A673 (cell line): Measurements from ENCODE around the gene FARP1. TPM values are rescaled to one million over a fixed set of nuclear protein-coding genes. Genes with fewer than 3 reads are reported as not detected.

Experiments used
- BruUV-seq: library from RNA; stranded (reverse); fragments of 400-500 nt; replicated peaks from 2 replicates; lab custom pipeline; 2021; lab: Mats Ljungman, UMichigan
- CTCF ChIA-PET: fragments of 300-600 bp; sonication (Branson Sonifier 250); formaldehyde crosslinking; loops from one replicate; lab custom pipeline; 2022; ENCODE audit warnings: antibody characterized with exemption; lab: Charles Lee
- POLR2A ChIA-PET: fragments of 300-600 bp; sonication (Branson Sonifier 250); formaldehyde crosslinking; loops from one replicate; lab custom pipeline; 2022; ENCODE audit warnings: antibody characterized with exemption; ENCODE audit not compliant: low non-redundant PET; lab: Charles Lee
- DNase-seq: peaks from one replicate; pipeline ENCODE4 v3.0.0-alpha.2; 2015; ENCODE audit warnings: low spot score
- H3K27ac ChIP-seq: fragments of 200-600 bp; sonication (generic); 2 replicates; pipeline ENCODE4 v1.5.1; 2016; ENCODE audit warnings: mixed run types, low read depth, mild to moderate bottlenecking, mixed read lengths, antibody characterized with exemption, low read length; ENCODE audit not compliant: poor library complexity, severe bottlenecking
- H3K27me3 ChIP-seq: fragments of 200-600 bp; sonication (generic); replicated peaks from 2 replicates; pipeline ENCODE4 v1.6.1; 2017; ENCODE audit warnings: mixed run types, low read depth, mild to moderate bottlenecking, mixed read lengths, antibody characterized with exemption, low read length; ENCODE audit not compliant: insufficient read depth, poor library complexity
- H3K36me3 ChIP-seq: fragments of 200-600 bp; sonication (generic); 2 replicates; pipeline ENCODE4 v1.6.1; 2016; ENCODE audit warnings: mixed run types, mild to moderate bottlenecking, mixed read lengths, antibody characterized with exemption, low read length; ENCODE audit not compliant: insufficient read depth, poor library complexity, severe bottlenecking
- H3K4me1 ChIP-seq: fragments of 200-600 bp; sonication (generic); 2 replicates; pipeline ENCODE4 v1.6.1; 2017; ENCODE audit warnings: mixed run types, mild to moderate bottlenecking, mixed read lengths, antibody characterized with exemption, low read length; ENCODE audit not compliant: insufficient read depth, poor library complexity, severe bottlenecking
- H3K4me3 ChIP-seq: fragments of 200-600 bp; sonication (generic); 2 replicates; pipeline ENCODE4 v1.5.1; 2016; ENCODE audit warnings: low read depth, mixed run types, mild to moderate bottlenecking, mixed read lengths, low read length; ENCODE audit not compliant: poor library complexity, severe bottlenecking
- H3K9me3 ChIP-seq: fragments of 200-600 bp; sonication (generic); 2 replicates; pipeline ENCODE4 v1.6.1; 2016; ENCODE audit warnings: mixed run types, low read depth, mild to moderate bottlenecking, mixed read lengths, antibody characterized with exemption, low read length; ENCODE audit not compliant: poor library complexity, severe bottlenecking
- EZH2 ChIP-seq: fragments of 200-600 bp; sonication (generic); IDR thresholded peaks from 2 replicates; pipeline ENCODE4 v1.6.1; 2017; ENCODE audit warnings: borderline replicate concordance, low read depth, mild to moderate bottlenecking, mixed read lengths, antibody characterized with exemption, low read length; ENCODE audit not compliant: poor library complexity, severe bottlenecking
- intact Hi-C: fragments of 100-400 bp; cut with micrococcal nuclease; formaldehyde crosslinking; loops from one replicate; pipeline ENCODE4 v1.10.0; 2022; ENCODE audit not compliant: unreplicated experiment
- total RNA-seq: library from RNA; stranded (reverse); gene quantifications from 2 replicates; pipeline ENCODE4 v1.2.3, GENCODE V29; 2021
- TF ChIP-seq, protein P1 (sequence below): fragments of 300-800, 200-600 bp; sonication (generic); conservative IDR thresholded peaks from 2 replicates; pipeline ENCODE4 v1.5.1; 2017; ENCODE audit warnings: low read depth, mild to moderate bottlenecking, antibody characterized with exemption, low read length, moderate library complexity, mixed read lengths

Gene FARP1
- total RNA-seq, 1 experiment from 2014 or later, result 177 TPM

GRCh38 chr13:98419786-98420553 is 277.1 kb downstream of the FARP1 start:
- H3K9me3 ChIP-seq, result no peaks in the 10 kb centered on the region
- TF ChIP-seq, protein P1, sequence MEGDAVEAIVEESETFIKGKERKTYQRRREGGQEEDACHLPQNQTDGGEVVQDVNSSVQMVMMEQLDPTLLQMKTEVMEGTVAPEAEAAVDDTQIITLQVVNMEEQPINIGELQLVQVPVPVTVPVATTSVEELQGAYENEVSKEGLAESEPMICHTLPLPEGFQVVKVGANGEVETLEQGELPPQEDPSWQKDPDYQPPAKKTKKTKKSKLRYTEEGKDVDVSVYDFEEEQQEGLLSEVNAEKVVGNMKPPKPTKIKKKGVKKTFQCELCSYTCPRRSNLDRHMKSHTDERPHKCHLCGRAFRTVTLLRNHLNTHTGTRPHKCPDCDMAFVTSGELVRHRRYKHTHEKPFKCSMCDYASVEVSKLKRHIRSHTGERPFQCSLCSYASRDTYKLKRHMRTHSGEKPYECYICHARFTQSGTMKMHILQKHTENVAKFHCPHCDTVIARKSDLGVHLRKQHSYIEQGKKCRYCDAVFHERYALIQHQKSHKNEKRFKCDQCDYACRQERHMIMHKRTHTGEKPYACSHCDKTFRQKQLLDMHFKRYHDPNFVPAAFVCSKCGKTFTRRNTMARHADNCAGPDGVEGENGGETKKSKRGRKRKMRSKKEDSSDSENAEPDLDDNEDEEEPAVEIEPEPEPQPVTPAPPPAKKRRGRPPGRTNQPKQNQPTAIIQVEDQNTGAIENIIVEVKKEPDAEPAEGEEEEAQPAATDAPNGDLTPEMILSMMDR, result no peak
- TF ChIP-seq EZH2, result no peak
- intact Hi-C loops, result no loop called here
- H3K4me1 ChIP-seq, result no peaks in the 10 kb centered on the region
- H3K27ac ChIP-seq, result no peak overlapping the region
- H3K27me3 ChIP-seq, result no peaks in the 10 kb centered on the region
- H3K36me3 ChIP-seq, result peaks cover 19% of the 10 kb centered on the region
- no peak for DNase-seq
- POLR2A ChIA-PET, result no interaction called here
- no TSS peak for BruUV-seq
- H3K4me3 ChIP-seq, result no peak overlapping the region
- CTCF ChIA-PET, result no interaction called here

DNA sequence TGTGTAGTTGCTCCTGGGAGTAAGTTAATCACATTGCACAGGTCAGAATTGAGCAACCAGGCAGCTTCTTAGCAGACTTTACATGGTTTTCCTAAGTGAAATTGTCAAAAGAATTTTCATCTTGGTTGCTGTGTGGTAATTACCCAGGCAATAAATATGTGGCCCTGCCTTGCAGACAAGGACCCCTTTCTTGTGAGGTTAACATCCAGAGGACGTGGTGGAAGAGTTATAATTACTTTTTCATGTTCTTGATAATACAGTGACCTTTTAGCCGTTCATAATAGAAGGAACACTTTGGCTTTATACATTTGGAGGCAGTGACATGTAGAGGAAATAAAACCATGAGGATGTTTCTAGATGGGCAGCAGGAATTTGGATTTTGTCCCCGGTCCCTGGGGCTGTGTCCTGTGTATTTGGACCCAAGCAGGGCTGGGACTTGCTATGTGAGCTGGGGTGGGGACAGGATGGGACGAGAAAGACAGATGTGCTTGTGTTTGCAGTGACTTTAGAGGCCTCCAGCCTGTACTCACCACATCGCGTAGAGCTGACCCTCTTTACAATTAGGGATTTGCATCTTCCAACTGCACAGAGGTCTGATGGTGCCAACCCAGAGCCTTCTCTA is 277.8 kb downstream of the FARP1 start:
- Histone ChIP-seq H3K27ac (no peak overlapping the region), H3K36me3 (peaks cover 14% of the 10 kb centered on the region), H3K4me1 (no peaks in the 10 kb centered on the region), H3K27me3 (no peaks in the 10 kb centered on the region), H3K9me3 (no peaks in the 10 kb centered on the region), H3K4me3 (no peak overlapping the region)
- intact Hi-C loops, result no loop called here
- POLR2A ChIA-PET, result no interaction called here
- TF ChIP-seq EZH2, result no peak
- TF ChIP-seq, protein P1, result no peak
- DNase-seq, result no peak
- CTCF ChIA-PET, result no interaction called here
- no TSS peak for BruUV-seq

GRCh38 chr13:98422046-98422445 is 279.2 kb downstream of the FARP1 start:
- BruUV-seq, result no TSS peak
- DNase-seq, result no peak
- H3K4me3 ChIP-seq, result no peak overlapping the region
- no peaks in the 10 kb centered on the region for H3K9me3 ChIP-seq
- no peak for TF ChIP-seq EZH2
- TF ChIP-seq, protein P1, result no peak
- intact Hi-C loops, result no loop called here
- CTCF ChIA-PET, result no interaction called here
- H3K36me3 ChIP-seq, result peaks cover 11% of the 10 kb centered on the region
- no peaks in the 10 kb centered on the region for H3K27me3 ChIP-seq
- POLR2A ChIA-PET, result no interaction called here
- H3K27ac ChIP-seq, result no peak overlapping the region
- no peaks in the 10 kb centered on the region for H3K4me1 ChIP-seq
